GM13976 (cell line): ENCODE measurements around the gene PRR35.

Experiments used
- DNase-seq: peaks from one replicate; pipeline ENCODE4 v3.0.0; 2012; ENCODE audit warnings: low spot score
- CTCF ChIP-seq: IDR thresholded peaks from 2 replicates; pipeline ENCODE4 v1.5.1; 2012; ENCODE audit warnings: borderline replicate concordance, mild to moderate bottlenecking; ENCODE audit not compliant: insufficient read depth; ENCODE audit errors: extremely low read depth, missing control alignments, control extremely low read depth
- in situ Hi-C: fragments of 300-500 bp; cut with MboI; formaldehyde crosslinking; loops from one replicate; pipeline ENCODE4 v1.12.0; 2022; ENCODE audit warnings: low sequenced_read_pairs, mixed read lengths, inconsistent platforms; ENCODE audit not compliant: unreplicated experiment

The PRR35 gene

GRCh38 chr16:561957-562938, 2.1 kb downstream of the PRR35 start:
- no peak for DNase-seq
- in situ Hi-C loops: no loop called here

GRCh38 chr16:563072-563644, 3.0 kb downstream of the PRR35 start:
- in situ Hi-C loops: no loop called here
- TF ChIP-seq CTCF: no peak
- DNase-seq: no peak

More at GRCh38 chr16:561957-562938, 2.1 kb downstream of the PRR35 start:
- TF ChIP-seq CTCF: no peak

- no peak for DNase-seq
- in situ Hi-C loops: no loop called here
- TF ChIP-seq CTCF: no peak
Measured at GRCh38 chr16:564690-565418, 4.7 kb downstream of the PRR35 start.

GRCh38 chr16:565419-566330, 5.5 kb downstream of the PRR35 start:
- no peak for TF ChIP-seq CTCF
- in situ Hi-C loops: no loop called here
- DNase-seq: no peak

- in situ Hi-C loops: no loop called here
- DNase-seq: peak; percentile 94
- no peak for TF ChIP-seq CTCF
Measured at GRCh38 chr16:566475-567372, 6.5 kb downstream of the PRR35 start, which contains the start of gene NHLRC4. Gene NHLRC4, plus strand, starts transcription at chr16:567005. Its CDS starts 1,043 bp downstream, at chr16:568048.
